GM21825 (cell line): ENCODE measurements around the gene RCBTB2.
"Not testable (repeated sequence)": the region's sequence is repeated elsewhere in the genome, so short reads cannot be mapped to it uniquely, and the experiment has no call there.

Source experiments
- ATAC-seq: cut with Tn5 transposase; IDR thresholded peaks from one replicate; pipeline ENCODE4 v1.9.1; 2021; ENCODE audit warnings: mild to moderate bottlenecking, moderate library complexity; ENCODE audit not compliant: unreplicated experiment

The RCBTB2 gene

DNA sequence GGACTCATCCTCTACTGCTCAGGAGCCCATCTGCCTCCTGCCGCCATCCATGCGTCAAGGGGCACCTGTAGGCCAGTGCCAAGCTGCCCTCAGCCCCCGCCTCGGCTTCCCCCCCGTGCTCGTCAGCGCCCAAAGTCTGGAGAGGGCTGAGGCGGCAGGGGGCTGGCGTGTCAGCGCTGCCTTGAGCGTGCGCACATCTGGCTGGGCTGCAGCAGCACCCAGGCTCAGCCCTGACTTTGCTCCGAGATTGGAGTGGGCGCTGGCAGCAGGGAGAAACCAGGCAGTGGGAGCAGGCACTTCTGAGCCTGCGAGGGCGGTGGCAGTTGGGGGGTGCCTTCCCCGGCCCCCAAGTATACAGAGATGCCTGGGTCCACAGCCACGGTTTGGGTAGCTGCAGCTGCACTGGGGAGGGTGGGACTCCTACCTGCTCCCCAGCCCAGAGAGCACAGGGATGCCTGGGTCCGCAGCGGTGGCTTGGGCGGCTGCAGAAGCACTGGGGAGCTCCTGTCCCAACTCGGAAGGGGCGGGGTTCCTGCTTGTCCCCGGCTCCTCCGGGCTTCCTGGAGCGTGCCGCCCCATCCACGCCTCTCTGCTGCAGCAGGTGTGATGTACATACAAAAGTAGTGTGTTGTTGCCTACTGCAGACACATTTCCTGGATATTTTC is 75.2 kb downstream of the RCBTB2 start:
- no peak for ATAC-seq

DNA sequence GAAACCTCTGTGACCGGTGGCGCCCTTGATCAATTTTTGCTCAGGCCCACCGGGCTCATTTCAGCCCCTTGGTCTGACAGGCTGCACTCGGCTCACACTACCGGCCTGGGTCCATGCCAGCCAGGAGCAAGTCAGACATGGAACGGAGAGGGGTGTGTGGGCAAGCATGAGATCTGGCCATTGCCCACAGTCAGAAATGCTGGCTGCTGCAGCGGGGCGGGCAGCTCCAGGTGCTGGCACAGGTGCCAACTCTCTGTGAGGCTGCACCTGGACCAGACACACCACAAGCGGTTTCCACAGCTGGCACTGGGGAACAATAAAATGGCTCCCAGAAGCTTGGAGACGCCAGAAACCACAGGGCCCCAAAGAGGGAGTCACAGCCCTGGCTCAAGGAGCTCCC is 76.3 kb downstream of the RCBTB2 start:
- no peak for ATAC-seq

DNA sequence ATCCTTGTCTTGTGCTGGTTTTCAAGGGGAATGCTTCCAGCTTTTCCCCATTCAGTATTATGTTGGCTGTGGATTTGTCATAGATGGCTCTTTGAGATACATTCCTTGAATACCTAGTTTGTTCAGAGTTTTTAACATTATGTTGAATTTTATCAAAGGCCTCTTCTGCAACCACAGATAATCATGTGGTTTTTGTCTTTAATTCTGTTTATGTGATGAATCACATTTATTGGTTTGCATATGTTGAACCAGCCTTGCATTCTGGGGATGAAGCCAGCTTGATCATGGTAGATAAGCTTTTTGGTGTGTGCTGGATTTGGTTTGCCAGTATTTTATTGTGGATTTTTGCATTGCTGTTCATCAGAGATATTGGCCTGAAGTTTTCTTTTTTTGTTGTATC is 81.7 kb downstream of the RCBTB2 start:
- not testable (repeated sequence) for ATAC-seq

DNA sequence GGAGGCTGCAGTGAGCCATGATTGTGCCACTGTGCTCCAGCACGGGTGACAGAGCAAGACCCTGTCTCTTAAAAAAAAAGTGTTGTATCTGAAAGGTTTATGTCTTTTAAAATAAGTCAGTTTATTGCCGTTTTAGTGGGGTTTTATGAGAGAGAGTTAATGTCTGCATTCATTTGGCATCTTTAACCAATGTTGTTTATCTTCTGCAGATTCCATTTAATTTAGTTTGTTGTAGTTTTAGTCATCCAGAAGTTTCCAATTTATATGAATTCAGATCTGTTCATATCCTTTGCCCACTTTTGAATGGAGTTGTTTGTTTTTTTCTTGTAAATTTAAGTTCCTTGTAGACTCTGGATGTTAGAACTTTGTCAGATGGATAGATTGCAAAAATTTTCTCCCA is 83.2 kb downstream of the RCBTB2 start:
- no peak for ATAC-seq

DNA sequence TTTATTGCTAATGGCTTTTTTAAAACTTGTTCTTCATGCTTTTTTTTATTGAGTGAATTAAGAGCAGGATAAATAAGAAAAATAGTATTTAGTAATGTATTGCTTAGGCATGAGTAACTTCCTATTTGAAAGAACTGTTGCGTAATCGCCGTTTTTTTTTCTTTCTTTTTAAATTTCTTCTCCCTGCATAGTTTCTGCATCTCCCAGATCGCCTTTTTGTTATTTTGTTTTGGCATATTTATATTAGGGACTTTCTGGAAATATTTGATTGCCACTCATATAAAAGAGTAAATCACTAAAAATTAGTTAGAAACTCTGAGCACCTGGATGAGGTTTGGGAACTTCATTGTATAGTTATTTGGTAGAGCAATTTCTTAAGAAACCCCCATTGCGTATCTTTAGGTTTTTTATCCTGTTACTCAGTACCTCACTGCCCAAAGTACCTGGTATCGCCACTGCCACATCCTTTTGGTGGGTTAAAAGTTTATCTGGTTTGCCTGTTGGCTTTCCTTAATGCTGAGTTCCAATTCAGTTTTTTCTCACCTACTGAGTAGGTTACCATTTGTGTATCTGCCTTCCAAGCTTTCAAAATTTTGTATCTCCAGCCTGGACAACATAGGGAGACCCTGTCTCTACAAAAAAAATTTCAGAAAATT is 83.8 kb downstream of the RCBTB2 start:
- no peak for ATAC-seq

DNA sequence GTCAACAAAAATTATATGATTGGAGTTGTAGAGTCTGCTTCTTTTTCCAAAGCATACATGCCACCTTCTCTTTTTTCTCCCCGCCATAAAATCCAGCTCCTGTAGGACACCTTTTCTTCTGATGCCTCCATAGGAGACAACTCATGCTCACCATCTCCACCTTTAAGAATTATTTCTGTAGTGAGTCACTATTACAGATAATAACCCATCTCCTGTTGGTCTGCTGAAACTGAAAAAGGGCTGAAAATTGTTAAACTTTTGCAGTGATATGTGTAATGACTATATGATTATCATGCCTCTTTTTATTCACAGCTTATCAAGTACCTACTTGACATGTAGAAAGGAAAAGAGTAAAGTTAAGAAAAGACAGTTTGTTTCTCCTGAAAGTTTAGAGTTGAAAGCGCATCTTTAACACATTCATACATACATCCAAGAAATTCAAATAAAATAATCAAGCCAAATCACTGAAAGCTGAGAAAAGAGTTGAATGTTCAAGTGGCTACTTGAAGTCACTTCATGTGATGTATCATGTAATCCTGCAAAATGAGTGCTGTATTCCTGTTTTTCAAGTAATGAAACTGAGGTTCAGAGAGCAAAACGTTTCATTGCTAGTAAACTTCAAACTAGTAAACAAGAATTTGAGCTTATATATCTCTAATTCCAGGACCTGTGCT is 84.5 kb downstream of the RCBTB2 start:
- no peak for ATAC-seq

DNA sequence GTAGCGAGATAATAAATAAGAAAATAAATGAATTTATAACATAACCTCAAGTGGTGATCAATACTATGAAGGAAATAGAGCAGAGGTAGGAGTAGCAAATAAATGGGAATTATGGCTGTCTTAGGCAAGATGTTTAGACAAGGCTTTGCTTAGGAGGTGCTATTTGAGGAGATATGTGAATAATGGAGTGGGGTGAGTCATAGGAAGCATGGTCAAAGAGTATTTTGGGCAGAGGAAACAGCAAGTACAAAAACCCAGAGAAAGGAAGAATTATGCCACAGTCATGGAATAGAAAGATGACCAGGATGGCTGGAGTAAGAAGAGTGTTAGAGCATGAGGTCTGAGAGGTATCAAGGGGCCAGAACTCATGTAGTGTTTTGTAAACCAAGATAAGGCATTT is 86.4 kb downstream of the RCBTB2 start:
- no peak for ATAC-seq

DNA sequence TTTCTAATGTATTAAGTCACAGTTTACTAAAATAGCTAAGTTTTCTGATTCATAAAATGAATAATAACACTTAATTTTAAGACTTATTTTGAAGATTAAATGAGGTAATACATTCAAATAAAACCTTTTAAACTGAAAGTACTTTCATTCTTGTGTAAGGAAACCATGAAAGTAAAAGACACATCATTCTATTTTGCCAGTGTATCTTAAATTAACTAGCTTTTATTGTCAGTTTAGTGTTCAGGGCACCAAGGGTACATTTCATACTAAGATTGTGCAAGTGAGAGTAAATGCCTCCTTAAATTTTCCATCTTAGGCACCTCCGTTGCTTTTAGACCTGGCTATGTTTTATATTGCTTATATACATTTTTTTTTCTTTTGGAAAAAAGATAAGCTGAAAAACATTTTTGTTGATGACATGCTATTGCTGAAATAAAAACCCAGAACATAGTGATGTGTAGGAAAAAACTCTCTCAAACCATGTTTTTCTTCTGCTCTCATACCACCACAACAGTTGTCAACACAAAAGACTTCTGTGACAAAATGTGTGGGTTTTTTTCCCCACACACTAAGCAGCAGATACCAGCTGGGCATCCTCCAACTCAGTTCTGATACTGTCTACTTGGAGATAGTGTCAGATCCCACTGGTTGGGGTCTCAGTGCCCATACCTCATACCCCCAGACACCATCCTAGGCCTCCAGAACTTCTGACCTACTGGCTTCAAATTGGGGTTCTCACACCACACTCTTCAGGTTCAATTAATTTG is 89.3 kb downstream of the RCBTB2 start:
- no peak for ATAC-seq
